ENCODE results near the gene CDC42EP3. TPM values are rescaled to one million over a fixed set of nuclear protein-coding genes. Genes with fewer than 3 reads are reported as not detected.

Gene CDC42EP3
- total and polyA plus RNA-seq, 2 experiments from 2014 or later: 19.3 to 33.0 TPM

- H3K4me1 ChIP-seq (ENCODE audit: insufficient read depth): no peaks in the 10 kb centered on the region
- H3K36me3 ChIP-seq (replicated peaks; ENCODE audit: insufficient read depth, low read depth): no peaks in the 10 kb centered on the region
- no peaks in the 10 kb centered on the region for H3K27me3 ChIP-seq
- H4K20me1 ChIP-seq (ENCODE audit: insufficient read depth, poor library complexity, severe bottlenecking): no peaks in the 10 kb centered on the region
- H3K79me2 ChIP-seq: no peaks in the 10 kb centered on the region
- H3K4me3 ChIP-seq: no peak overlapping the region
- DNase-seq (ENCODE audit: low spot score): no peak
- no peaks in the 10 kb centered on the region for H3K9me3 ChIP-seq (ENCODE audit: low read depth)
- WGBS (ENCODE audit: low lambda C conversion rate, missing lambda C conversion rate): 76% methylated on average over 3 of the region's 3 CpGs
- H3K4me2 ChIP-seq: no peak overlapping the region
- H3K9me2 ChIP-seq (replicated peaks; ENCODE audit: insufficient read depth): no peaks in the 10 kb centered on the region
- H3K27ac ChIP-seq: no peak overlapping the region
- no peak overlapping the region for H2AFZ ChIP-seq
- TF ChIP-seq EZH2 (IDR thresholded peaks at IDR 0.05; ENCODE audit: borderline replicate concordance): no peak
- no peak for TF ChIP-seq CTCF (IDR thresholded peaks at IDR 0.05; ENCODE audit: poor library complexity)
- TF ChIP-seq EZH2phosphoT487 (IDR thresholded peaks at IDR 0.05; ENCODE audit: low read depth, severe bottlenecking, unreplicated experiment): no peak
Observed at GRCh38 chr2:37683241-37683640, 11.8 kb upstream of the CDC42EP3 start.

GRCh38 chr2:37682473-37682872, 11.0 kb upstream of the CDC42EP3 start:
- H3K9me3 ChIP-seq (ENCODE audit: low read depth): no peaks in the 10 kb centered on the region
- H3K79me2 ChIP-seq: no peaks in the 10 kb centered on the region
- H3K4me3 ChIP-seq: no peak overlapping the region
- TF ChIP-seq EZH2phosphoT487 (IDR thresholded peaks at IDR 0.05; ENCODE audit: low read depth, severe bottlenecking, unreplicated experiment): no peak
- 72% methylated on average over 4 of the region's 4 CpGs for WGBS (ENCODE audit: low lambda C conversion rate, missing lambda C conversion rate)
- H3K27me3 ChIP-seq: no peaks in the 10 kb centered on the region
- H3K27ac ChIP-seq: no peak overlapping the region
- no peaks in the 10 kb centered on the region for H3K9me2 ChIP-seq (replicated peaks; ENCODE audit: insufficient read depth)
- no peaks in the 10 kb centered on the region for H4K20me1 ChIP-seq (ENCODE audit: insufficient read depth, poor library complexity, severe bottlenecking)
- no peaks in the 10 kb centered on the region for H3K36me3 ChIP-seq (replicated peaks; ENCODE audit: insufficient read depth, low read depth)
- no peak overlapping the region for H2AFZ ChIP-seq
- DNase-seq (ENCODE audit: low spot score): no peak
- no peaks in the 10 kb centered on the region for H3K4me1 ChIP-seq (ENCODE audit: insufficient read depth)
- H3K4me2 ChIP-seq: no peak overlapping the region

GRCh38 chr2:37681587-37681986, 10.1 kb upstream of the CDC42EP3 start:
- Histone ChIP-seq H3K79me2 (no peaks in the 10 kb centered on the region), H3K4me1 (ENCODE audit: insufficient read depth) (no peaks in the 10 kb centered on the region), H3K27me3 (no peaks in the 10 kb centered on the region), H3K4me3 (no peak overlapping the region), H3K27ac (no peak overlapping the region), H2AFZ (no peak overlapping the region), H4K20me1 (ENCODE audit: insufficient read depth, poor library complexity, severe bottlenecking) (no peaks in the 10 kb centered on the region), H3K9me3 (ENCODE audit: low read depth) (no peaks in the 10 kb centered on the region), H3K4me2 (no peak overlapping the region), H3K9me2 (replicated peaks; ENCODE audit: insufficient read depth) (no peaks in the 10 kb centered on the region), H3K36me3 (replicated peaks; ENCODE audit: insufficient read depth, low read depth) (no peaks in the 10 kb centered on the region)
- WGBS (ENCODE audit: low lambda C conversion rate, missing lambda C conversion rate): 100% methylated on average over 1 of the region's 1 CpG
- TF ChIP-seq EZH2phosphoT487 (IDR thresholded peaks at IDR 0.05; ENCODE audit: low read depth, severe bottlenecking, unreplicated experiment) (no peak), EZH2 (IDR thresholded peaks at IDR 0.05; ENCODE audit: borderline replicate concordance) (no peak), CTCF (IDR thresholded peaks at IDR 0.05; ENCODE audit: poor library complexity) (no peak)
- no peak for DNase-seq (ENCODE audit: low spot score)

- Histone ChIP-seq H4K20me1 (ENCODE audit: insufficient read depth, poor library complexity, severe bottlenecking) (no peaks in the 10 kb centered on the region), H3K36me3 (replicated peaks; ENCODE audit: insufficient read depth, low read depth) (no peaks in the 10 kb centered on the region), H3K27me3 (no peaks in the 10 kb centered on the region), H3K4me2 (no peak overlapping the region), H3K4me3 (no peak overlapping the region), H2AFZ (no peak overlapping the region), H3K4me1 (ENCODE audit: insufficient read depth) (peaks cover 4% of the 10 kb centered on the region), H3K9me2 (replicated peaks; ENCODE audit: insufficient read depth) (no peaks in the 10 kb centered on the region), H3K27ac (peak overlapping the region; percentile 49), H3K9me3 (ENCODE audit: low read depth) (no peaks in the 10 kb centered on the region), H3K79me2 (no peaks in the 10 kb centered on the region)
- WGBS (ENCODE audit: low lambda C conversion rate, missing lambda C conversion rate): 80% methylated on average over 2 of the region's 2 CpGs
- peak; percentile 16 for DNase-seq (ENCODE audit: low spot score)
- TF ChIP-seq EZH2 (IDR thresholded peaks at IDR 0.05; ENCODE audit: borderline replicate concordance) (no peak), EZH2phosphoT487 (IDR thresholded peaks at IDR 0.05; ENCODE audit: low read depth, severe bottlenecking, unreplicated experiment) (no peak), CTCF (IDR thresholded peaks at IDR 0.05; ENCODE audit: poor library complexity) (no peak)
Observed at GRCh38 chr2:37679072-37679695, 7.7 kb upstream of the CDC42EP3 start.

All from hepatocyte (in vitro differentiated cells).